IMR-90 (cell line): ENCODE measurements around the gene CDC42EP3. TPM values are rescaled to one million over a fixed set of nuclear protein-coding genes. Genes with fewer than 3 reads are reported as not detected.

Experiments
- ATAC-seq: fragments of 200-7000 bp; cut with Tn5 transposase; 2 replicates; pipeline ENCODE4 v1.9.1; 2020; ENCODE audit warnings: low read depth, mild to moderate bottlenecking, moderate library complexity
- BruUV-seq: library from RNA; stranded (reverse); fragments of 400-500 nt; replicated peaks from 2 replicates; lab custom pipeline; 2021; lab: Mats Ljungman, UMichigan
- CTCF ChIA-PET: fragments of 300-600 bp; formaldehyde crosslinking; extraction: SDS; loops from one replicate; lab custom pipeline; 2021; ENCODE audit warnings: antibody characterized with exemption; lab: Yijun Ruan, JAX
- POLR2A ChIA-PET: fragments of 300-600 bp; sonication (Branson Sonifier 250); formaldehyde crosslinking; loops from one replicate; lab custom pipeline; 2022; ENCODE audit warnings: antibody characterized with exemption; ENCODE audit not compliant: unreplicated experiment; lab: Charles Lee
- DNase-seq: peaks from one replicate; pipeline ENCODE4 v3.0.0; 2013
- H2AFZ ChIP-seq: replicated peaks from 2 replicates; pipeline ENCODE3; 2013; ENCODE audit warnings: low read length, mild to moderate bottlenecking; ENCODE audit not compliant: poor library complexity
- H2AK5ac ChIP-seq: 2 replicates; pipeline ENCODE4 v1.6.1; 2013; ENCODE audit warnings: low read depth, low read length, inconsistent platforms
- H2AK9ac ChIP-seq: replicated peaks from 2 replicates; pipeline ENCODE3; 2013; ENCODE audit warnings: mild to moderate bottlenecking, low read depth, low read length, moderate library complexity; ENCODE audit not compliant: poor library complexity
- H2BK120ac ChIP-seq: 2 replicates; pipeline ENCODE4 v1.6.1; 2013; ENCODE audit warnings: low read depth, low read length, inconsistent platforms
- H2BK15ac ChIP-seq: 3 replicates; pipeline ENCODE4 v1.6.1; 2013; ENCODE audit warnings: low read depth, low read length, inconsistent platforms
- H2BK20ac ChIP-seq: 2 replicates; pipeline ENCODE4 v1.6.1; 2013; ENCODE audit warnings: low read depth, mild to moderate bottlenecking, inconsistent platforms, low read length, moderate library complexity
- H2BK5ac ChIP-seq: 2 replicates; pipeline ENCODE4 v1.6.1; 2013; ENCODE audit warnings: mild to moderate bottlenecking, low read depth, low read length, inconsistent platforms; ENCODE audit not compliant: poor library complexity, severe bottlenecking
- H3K14ac ChIP-seq: replicated peaks from 2 replicates; pipeline ENCODE4 v1.6.1; 2013; ENCODE audit warnings: low read depth, low read length, inconsistent platforms
- H3K18ac ChIP-seq: 2 replicates; pipeline ENCODE4 v1.6.1; 2013; ENCODE audit warnings: low read depth, low read length, control low read depth
- H3K23ac ChIP-seq: 2 replicates; pipeline ENCODE4 v1.6.1; 2013; ENCODE audit warnings: low read depth, low read length, inconsistent platforms
- H3K27ac ChIP-seq: 2 replicates; pipeline ENCODE4 v1.5.1; 2013; ENCODE audit warnings: mild to moderate bottlenecking, control low read depth, low read length; ENCODE audit not compliant: insufficient read depth
- H3K27me3 ChIP-seq: 2 replicates; pipeline ENCODE4 v1.6.1; 2013; ENCODE audit warnings: low read length; ENCODE audit not compliant: control insufficient read depth, insufficient read depth
- H3K36me3 ChIP-seq: 2 replicates; pipeline ENCODE4 v1.6.1; 2013; ENCODE audit warnings: low read length, mixed read lengths; ENCODE audit not compliant: control insufficient read depth, insufficient read depth
- H3K4ac ChIP-seq: 2 replicates; pipeline ENCODE4 v1.6.1; 2013; ENCODE audit warnings: low read depth, low read length, inconsistent platforms
- H3K4me1 ChIP-seq: 2 replicates; pipeline ENCODE4 v1.6.1; 2013; ENCODE audit warnings: low read length, mixed read lengths; ENCODE audit not compliant: control insufficient read depth, insufficient read depth
- H3K4me2 ChIP-seq: 2 replicates; pipeline ENCODE4 v1.6.1; 2013; ENCODE audit warnings: low read depth, mild to moderate bottlenecking, control low read depth, low read length, moderate library complexity
- H3K4me3 ChIP-seq: 2 replicates; pipeline ENCODE4 v1.5.1; 2013; ENCODE audit warnings: low read depth, mild to moderate bottlenecking, control low read depth, low read length, moderate library complexity; ENCODE audit not compliant: insufficient read depth
- H3K56ac ChIP-seq: 2 replicates; pipeline ENCODE4 v1.6.1; 2013; ENCODE audit warnings: low read length, inconsistent platforms; ENCODE audit not compliant: insufficient read depth; ENCODE audit errors: extremely low read depth
- H3K79me1 ChIP-seq, 2 experiments: 2 replicates each; pipeline ENCODE4 v1.6.1; 2013; ENCODE audit warnings: low read length in 2 of 2, inconsistent platforms in 1 of 2, low read depth in 1 of 2
- H3K9ac ChIP-seq: 2 replicates; pipeline ENCODE4 v1.6.1; 2013; ENCODE audit warnings: low read depth, low read length, control low read depth
- H3K9me1 ChIP-seq: 2 replicates; pipeline ENCODE4 v1.6.1; 2013; ENCODE audit warnings: low read length, inconsistent platforms; ENCODE audit not compliant: insufficient read depth
- H3K9me3 ChIP-seq: 2 replicates; pipeline ENCODE4 v1.6.1; 2013; ENCODE audit warnings: low read length; ENCODE audit not compliant: control insufficient read depth, insufficient read depth
- H4K20me1 ChIP-seq: 2 replicates; pipeline ENCODE4 v1.6.1; 2013; ENCODE audit warnings: low read length, inconsistent platforms; ENCODE audit not compliant: insufficient read depth
- H4K5ac ChIP-seq: 2 replicates; pipeline ENCODE4 v1.6.1; 2013; ENCODE audit warnings: mild to moderate bottlenecking, low read depth, low read length, control low read depth
- H4K8ac ChIP-seq, 2 experiments: 2 replicates each; pipeline ENCODE4 v1.6.1; 2013; ENCODE audit warnings: low read depth in 2 of 2, low read length in 2 of 2, control low read depth in 1 of 2, inconsistent platforms in 1 of 2
- H4K91ac ChIP-seq: 2 replicates; pipeline ENCODE4 v1.6.1; 2013; ENCODE audit warnings: low read depth, low read length, inconsistent platforms; ENCODE audit not compliant: insufficient read depth
- BHLHE40 ChIP-seq: fragments of 150-350 bp; IDR thresholded peaks from 2 replicates; pipeline ENCODE4 v1.6.1; 2016; ENCODE audit warnings: mild to moderate bottlenecking, low read depth, low read length
- CEBPB ChIP-seq: IDR thresholded peaks from 2 replicates; pipeline ENCODE4 v1.6.1; 2012; ENCODE audit warnings: low read depth, low read length, improper control_type of control experiment
- CHD1 ChIP-seq: IDR thresholded peaks from 2 replicates; pipeline ENCODE4 v1.6.1; 2012; ENCODE audit warnings: low read depth, low read length, improper control_type of control experiment
- FOS ChIP-seq: fragments of 150-350 bp; IDR thresholded peaks from 2 replicates; pipeline ENCODE4 v1.6.1; 2016; ENCODE audit warnings: low read depth, low read length
- MAFK ChIP-seq: IDR thresholded peaks from 2 replicates; pipeline ENCODE4 v1.6.1; 2012; ENCODE audit warnings: low read depth, low read length, improper control_type of control experiment
- MAZ ChIP-seq: IDR thresholded peaks from 2 replicates; pipeline ENCODE4 v1.6.1; 2012; ENCODE audit warnings: low read depth, mild to moderate bottlenecking, low read length, improper control_type of control experiment, moderate library complexity, borderline replicate concordance
- MXI1 ChIP-seq: IDR thresholded peaks from 2 replicates; pipeline ENCODE4 v1.6.1; 2012; ENCODE audit warnings: low read depth, mild to moderate bottlenecking, low read length, moderate library complexity, borderline replicate concordance
- NFE2L2 ChIP-seq: fragments of 150-350 bp; IDR thresholded peaks from 2 replicates; pipeline ENCODE4 v1.6.1; 2016; ENCODE audit warnings: low read depth, mild to moderate bottlenecking, low read length
- POLR2A ChIP-seq: IDR thresholded peaks from 2 replicates; pipeline ENCODE4 v1.6.1; 2012; ENCODE audit warnings: mild to moderate bottlenecking, low read depth, low read length
- RAD21 ChIP-seq: IDR thresholded peaks from 2 replicates; pipeline ENCODE4 v1.6.1; 2012; ENCODE audit warnings: low read length, improper control_type of control experiment
- RCOR1 ChIP-seq: IDR thresholded peaks from 2 replicates; pipeline ENCODE4 v1.6.1; 2012; ENCODE audit warnings: mild to moderate bottlenecking, low read length, improper control_type of control experiment; ENCODE audit not compliant: insufficient replicate concordance
- RFX5 ChIP-seq: IDR thresholded peaks from 2 replicates; pipeline ENCODE4 v1.8.0; 2012; ENCODE audit warnings: low read depth, mild to moderate bottlenecking, low read length, moderate library complexity
- SMC3 ChIP-seq: fragments of 150-350 bp; IDR thresholded peaks from 2 replicates; pipeline ENCODE4 v1.6.1; 2016; ENCODE audit warnings: low read depth, mild to moderate bottlenecking, antibody characterized with exemption, low read length, moderate library complexity
- WGBS, 2 experiments: methylation state at CpG; one replicate each; pipeline versions ENCODE4 v1.1.5 to v1.1.7; 2013; ENCODE audit warnings: missing lambda C conversion rate in 2 of 2; ENCODE audit not compliant: insufficient read length in 1 of 2; ENCODE audit errors: extremely low coverage in 2 of 2; 5-methylcytosine and 5-hydroxymethylcytosine counted together
- dilution Hi-C: fragments of 300-500 bp; cut with HindIII; formaldehyde crosslinking; loops from one replicate; pipeline ENCODE4 v1.14.3; 2018; ENCODE audit warnings: low sequenced_read_pairs; ENCODE audit not compliant: unreplicated experiment
- in situ Hi-C: fragments of 300-500 bp; cut with MboI; formaldehyde crosslinking; loops from 3 replicates; pipeline ENCODE4 v1.14.3; 2019; ENCODE audit warnings: low sequenced_read_pairs, inconsistent platforms, mixed read lengths
- intact Hi-C: fragments of 100-400 bp; cut with micrococcal nuclease; formaldehyde crosslinking; loops from 2 replicates; pipeline ENCODE4 v1.10.0; 2022
- polyA plus RNA-seq, 3 experiments: library from polyadenylated mRNA; depleted of rRNA; stranded (reverse); fragments of >200 nt; gene quantifications; 2 replicates each; pipeline ENCODE4 v1.2.3, GENCODE V29; 2012; ENCODE audit warnings: low replicate concordance in 1 of 3
- total RNA-seq: library from RNA; depleted of rRNA; stranded (reverse); fragments of >200 nt; gene quantifications from 2 replicates; pipeline ENCODE4 v1.2.3, GENCODE V29; 2012
- TF ChIP-seq, protein P1 (sequence below): fragments of 150-350 bp; IDR thresholded peaks from 2 replicates; pipeline ENCODE4 v1.6.1; 2017; ENCODE audit warnings: mild to moderate bottlenecking, antibody characterized with exemption, low read length, low read depth
- TF ChIP-seq, protein P2 (sequence below): fragments of 150-350 bp; IDR thresholded peaks from 2 replicates; pipeline ENCODE4 v1.6.1; 2016; ENCODE audit warnings: low read depth, mild to moderate bottlenecking, low read length, moderate library complexity, borderline replicate concordance

CDC42EP3 gene
- total and polyA plus RNA-seq, 2 of the 4 experiments (the other 2 are of a cell fraction) = 167 to 193 TPM

GRCh38 chr2:37674946-37675345 is 3.5 kb upstream of the CDC42EP3 start:
- Histone ChIP-seq H3K14ac (peak overlapping the region; percentile 33; the same call in 1 of the 2 replicates), H3K9ac (no peak overlapping the region), H3K23ac (peak overlapping the region; percentile 28; the same call in 1 of the 2 replicates), H2AK9ac (no peak overlapping the region), H2AFZ (no peak overlapping the region), H2BK20ac (peak overlapping the region; percentile 48), H2AK5ac (no peak overlapping the region), H3K27ac (no peak overlapping the region), H4K20me1 (peaks cover 14% of the 10 kb centered on the region), H4K8ac (peak overlapping the region in 1 of 2 experiments; percentile 58; a peak in 1 of 4 replicates), H3K9me1 (0 out of 2 replicates have a peak, but pooled peaks cover 3% of the 10 kb centered on the region), H3K9me3 (no peaks in the 10 kb centered on the region), H3K56ac (no peak overlapping the region), H3K36me3 (peaks cover 2% of the 10 kb centered on the region; the same call in 1 of the 2 replicates), H4K91ac (peak overlapping the region; percentile 50; the same call in 1 of the 2 replicates), H3K79me1 (peaks cover 0 to 7% of the 10 kb centered on the region in 2 experiments; a peak in 2 of 4 replicates), H2BK120ac (peak overlapping the region; percentile 69), H3K4me2 (no peak overlapping the region), H3K4me1 (peaks cover 8% of the 10 kb centered on the region), H3K27me3 (no peaks in the 10 kb centered on the region), H2BK15ac (peak overlapping the region; percentile 42; the same call in 1 of the 3 replicates), H4K5ac (peak overlapping the region; percentile 38; the same call in 1 of the 2 replicates), H3K18ac (0 out of 2 replicates have a peak overlapping the region, but pooled peaks have one; percentile 3), H3K4me3 (no peak overlapping the region), H3K4ac (peak overlapping the region; percentile 24; the same call in 1 of the 2 replicates), H2BK5ac (no peak overlapping the region)
- intact Hi-C loops (loop anchor here (10.0 kb wide), 1 partner anchor 600 kb away; no protein-coding TSS in a partner anchor), dilution Hi-C loops (no loop called here), in situ Hi-C loops (loop anchor here (5.0 kb wide), 1 partner anchor 152 kb away; no protein-coding TSS in a partner anchor)
- ATAC-seq (no peak), DNase-seq (no peak)
- CTCF ChIA-PET = no interaction called here
- WGBS, 2 experiments = 80% methylated on average over 1 of the region's 2 CpGs; no CpG with 5 or more reads in 1 of the 2 experiments
- no TSS peak for BruUV-seq
- POLR2A ChIA-PET = interaction anchor here (0.6 kb wide), 1 partner anchor 154 kb away, joined by 17 read pairs; no protein-coding TSS in a partner anchor
- TF ChIP-seq POLR2A (no peak), FOS (no peak), RAD21 (no peak), SMC3 (no peak), NFE2L2 (no peak), MXI1 (no peak), CEBPB (no peak), MAFK (no peak), CHD1 (no peak), RFX5 (no peak), BHLHE40 (no peak), RCOR1 (no peak), MAZ (no peak)
- TF ChIP-seq, protein P1, sequence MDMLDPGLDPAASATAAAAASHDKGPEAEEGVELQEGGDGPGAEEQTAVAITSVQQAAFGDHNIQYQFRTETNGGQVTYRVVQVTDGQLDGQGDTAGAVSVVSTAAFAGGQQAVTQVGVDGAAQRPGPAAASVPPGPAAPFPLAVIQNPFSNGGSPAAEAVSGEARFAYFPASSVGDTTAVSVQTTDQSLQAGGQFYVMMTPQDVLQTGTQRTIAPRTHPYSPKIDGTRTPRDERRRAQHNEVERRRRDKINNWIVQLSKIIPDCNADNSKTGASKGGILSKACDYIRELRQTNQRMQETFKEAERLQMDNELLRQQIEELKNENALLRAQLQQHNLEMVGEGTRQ = no peak
- TF ChIP-seq, protein P2, sequence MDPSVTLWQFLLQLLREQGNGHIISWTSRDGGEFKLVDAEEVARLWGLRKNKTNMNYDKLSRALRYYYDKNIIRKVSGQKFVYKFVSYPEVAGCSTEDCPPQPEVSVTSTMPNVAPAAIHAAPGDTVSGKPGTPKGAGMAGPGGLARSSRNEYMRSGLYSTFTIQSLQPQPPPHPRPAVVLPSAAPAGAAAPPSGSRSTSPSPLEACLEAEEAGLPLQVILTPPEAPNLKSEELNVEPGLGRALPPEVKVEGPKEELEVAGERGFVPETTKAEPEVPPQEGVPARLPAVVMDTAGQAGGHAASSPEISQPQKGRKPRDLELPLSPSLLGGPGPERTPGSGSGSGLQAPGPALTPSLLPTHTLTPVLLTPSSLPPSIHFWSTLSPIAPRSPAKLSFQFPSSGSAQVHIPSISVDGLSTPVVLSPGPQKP = no peak
